Mesenteric fat pad (tissue), 1 donor: ENCODE measurements around the gene ZNF655. TPM values are rescaled to one million over a fixed set of nuclear protein-coding genes. Genes with fewer than 3 reads are reported as not detected.
"Not testable (repeated sequence)": the region's sequence is repeated elsewhere in the genome, so short reads cannot be mapped to it uniquely, and the experiment has no call there.

Experiments
- DNase-seq: peaks from one replicate; pipeline ENCODE4 v3.0.0-alpha.2; 2020; ENCODE audit warnings: low spot score
- long read RNA-seq: library from polyadenylated mRNA; unstranded; transcript quantifications from one replicate; pipeline ENCODE4 v2.0.0, GENCODE V29; 2020
- total RNA-seq: library from RNA; stranded (reverse); fragmentation: NEBNext Ultra II Directional; extraction: Animal tissue kit (Norgen Biotek cat#: 25700); gene quantifications from one replicate; pipeline ENCODE4 v1.2.1, GENCODE V29; 2021
- donor health status: DM: yes; HTN: yes; CAD: no.

The ZNF655 gene, protein sequence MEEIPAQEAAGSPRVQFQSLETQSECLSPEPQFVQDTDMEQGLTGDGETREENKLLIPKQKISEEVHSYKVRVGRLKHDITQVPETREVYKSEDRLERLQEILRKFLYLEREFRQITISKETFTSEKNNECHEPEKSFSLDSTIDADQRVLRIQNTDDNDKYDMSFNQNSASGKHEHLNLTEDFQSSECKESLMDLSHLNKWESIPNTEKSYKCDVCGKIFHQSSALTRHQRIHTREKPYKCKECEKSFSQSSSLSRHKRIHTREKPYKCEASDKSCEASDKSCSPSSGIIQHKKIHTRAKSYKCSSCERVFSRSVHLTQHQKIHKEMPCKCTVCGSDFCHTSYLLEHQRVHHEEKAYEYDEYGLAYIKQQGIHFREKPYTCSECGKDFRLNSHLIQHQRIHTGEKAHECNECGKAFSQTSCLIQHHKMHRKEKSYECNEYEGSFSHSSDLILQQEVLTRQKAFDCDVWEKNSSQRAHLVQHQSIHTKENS
- total RNA-seq, result 78.2 TPM
- long read RNA-seq, transcript ZNF655-202 (5 exons, 1,601 nt), result major isoform, 28 of 72 reads
- long read RNA-seq, transcript ZNF655-219 (4 exons, 1,979 nt), result minor isoform, 8 of 72 reads
- long read RNA-seq, transcript ZNF655-203 (3 exons, 1,370 nt), result minor isoform, 6 of 72 reads
- long read RNA-seq, partial matches to known transcripts, result 6 of 72 reads
- long read RNA-seq, other reads (novel, unspliced or antisense), result 16 of 72 reads

- DNase-seq, result peak; percentile 95
These were observed at the start of gene ZNF655 for GRCh38 chr7:99558306-99559174. ZNF655 (plus strand) TSS chr7:99558642; CDS start chr7:99560560, 1,918 bp downstream.

- no peak for DNase-seq
These were observed 44.4 kb upstream of the ZNF655 start for GRCh38 chr7:99514050-99514449.

DNA sequence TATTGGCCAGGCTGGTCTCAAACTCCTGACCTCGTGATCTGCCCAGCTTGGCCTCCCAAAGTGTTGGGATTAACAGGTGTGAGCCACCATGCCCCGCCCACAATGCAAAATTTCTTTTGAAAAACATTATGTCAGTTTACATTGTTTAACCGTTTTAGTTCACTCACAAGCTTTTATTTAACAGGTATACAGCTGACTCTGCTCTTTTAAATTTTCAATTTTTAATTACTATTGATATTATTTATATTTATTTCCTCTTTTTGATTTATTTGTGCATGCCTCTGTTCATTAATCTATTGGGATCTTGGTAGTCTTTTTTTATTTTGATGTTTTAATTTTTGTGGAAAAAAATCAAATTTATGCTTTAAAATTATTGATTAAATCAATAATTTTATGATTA is 37.0 kb upstream of the ZNF655 start:
- no peak for DNase-seq

- no peak for DNase-seq
These were observed 32.6 kb upstream of the ZNF655 start for GRCh38 chr7:99525713-99526440.

DNA sequence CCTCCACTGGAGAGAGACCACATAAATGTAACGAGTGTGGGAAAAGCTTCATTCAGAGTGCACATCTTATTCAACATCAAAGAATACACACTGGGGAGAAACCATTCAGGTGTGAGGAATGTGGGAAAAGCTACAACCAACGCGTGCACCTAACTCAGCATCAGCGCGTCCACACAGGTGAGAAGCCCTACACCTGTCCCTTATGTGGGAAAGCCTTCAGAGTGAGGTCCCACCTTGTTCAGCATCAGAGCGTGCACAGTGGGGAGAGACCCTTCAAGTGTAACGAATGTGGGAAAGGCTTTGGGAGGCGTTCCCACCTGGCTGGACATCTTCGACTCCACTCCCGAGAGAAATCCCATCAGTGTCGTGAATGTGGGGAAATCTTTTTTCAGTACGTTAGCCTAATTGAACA is 27.1 kb upstream of the ZNF655 start:
- DNase-seq, result peak; percentile 41

GRCh38 chr7:99535667-99536066 is 22.8 kb upstream of the ZNF655 start:
- DNase-seq, result no peak

DNA sequence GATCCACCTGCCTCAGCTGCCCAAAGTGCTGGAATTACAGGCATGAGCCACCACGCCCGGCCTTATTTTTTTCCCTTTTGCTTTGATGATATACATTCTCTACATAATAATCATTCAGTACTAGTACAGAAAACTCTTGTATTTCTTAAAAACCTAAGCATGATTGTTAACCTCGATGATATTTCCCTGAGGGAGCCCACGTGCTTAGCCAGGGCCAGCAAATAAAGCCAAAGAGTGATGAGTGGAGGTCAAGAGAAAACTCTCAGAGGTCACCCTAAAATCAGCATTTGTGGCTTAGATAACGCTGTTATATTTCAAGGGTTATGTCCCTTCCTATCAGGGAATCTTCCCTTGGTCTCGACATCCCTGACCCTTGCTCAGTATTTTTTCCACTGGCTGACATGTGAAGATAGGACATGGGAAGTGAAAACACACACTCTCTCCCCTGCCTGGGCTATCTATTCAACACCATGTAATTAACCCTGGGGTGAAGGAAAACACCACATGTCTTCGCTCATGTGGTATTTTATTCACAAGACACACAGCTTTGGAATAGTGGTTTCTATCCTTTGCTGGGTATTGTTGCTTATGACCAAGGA is 19.1 kb upstream of the ZNF655 start:
- DNase-seq, result no peak

- no peak for DNase-seq
These were observed 17.9 kb upstream of the ZNF655 start for GRCh38 chr7:99540542-99540941.

- no peak for DNase-seq
These were observed 17.2 kb upstream of the ZNF655 start for GRCh38 chr7:99541212-99541611.

DNA sequence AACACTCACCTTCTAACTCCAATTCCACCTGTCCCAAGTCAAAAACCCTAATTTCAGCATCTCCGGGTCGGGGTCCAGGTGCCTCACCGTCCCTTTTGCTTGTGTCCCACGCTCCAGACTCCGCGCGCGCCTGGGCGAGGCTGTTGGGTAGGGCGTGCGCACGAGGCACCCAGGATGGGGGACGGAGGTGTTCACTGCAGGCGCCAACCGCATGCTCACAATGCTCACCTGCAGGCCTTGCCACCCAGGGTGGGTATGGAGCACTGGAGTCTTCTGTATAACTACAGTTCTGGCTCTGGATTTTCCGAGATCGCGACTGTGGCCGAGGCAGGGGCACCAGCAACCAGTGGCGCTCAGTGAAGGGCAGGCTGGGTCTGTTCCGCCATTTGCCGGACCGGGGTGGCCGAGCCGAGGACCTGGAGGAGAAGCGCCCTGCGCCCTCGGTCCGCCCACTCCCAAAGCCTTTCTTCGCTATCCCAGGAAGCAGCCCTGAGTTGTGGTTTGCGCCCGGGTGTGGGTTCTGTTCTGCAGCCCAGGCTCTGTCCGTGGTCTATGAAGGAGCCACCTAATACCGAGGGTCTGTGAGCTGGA is 15.3 kb upstream of the ZNF655 start:
- DNase-seq, result no peak

- DNase-seq, result no peak
These were observed 14.5 kb upstream of the ZNF655 start for GRCh38 chr7:99543916-99544315.

GRCh38 chr7:99545308-99545707 is 13.1 kb upstream of the ZNF655 start:
- DNase-seq, result not testable (repeated sequence)

GRCh38 chr7:99549545-99549944 is 8.9 kb upstream of the ZNF655 start:
- DNase-seq, result not testable (repeated sequence)

DNA sequence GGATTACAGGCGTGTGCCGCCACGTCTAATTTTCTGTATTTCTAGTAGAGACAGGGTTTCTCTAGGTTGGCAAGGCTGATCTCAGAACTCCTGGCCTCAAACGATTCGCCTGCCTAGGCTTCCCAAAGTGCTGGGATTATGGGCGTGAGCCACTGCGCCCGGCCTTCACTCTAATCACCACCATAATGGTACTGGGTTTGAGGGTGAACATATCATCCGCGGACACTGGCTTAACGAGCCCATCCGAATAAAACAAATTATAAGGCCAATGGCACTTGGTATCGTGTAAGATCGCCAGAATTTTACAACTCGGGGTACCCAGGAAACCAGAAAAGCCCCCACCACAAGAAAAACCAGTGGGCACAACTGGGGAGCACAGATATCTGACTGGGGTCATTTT is 7.1 kb upstream of the ZNF655 start:
- no peak for DNase-seq

- DNase-seq, result peak; percentile 95
These were observed 6.5 kb upstream of the ZNF655 start, which contains the start of gene FAM200A for GRCh38 chr7:99551767-99552463. FAM200A (minus strand) TSS chr7:99552114; CDS start chr7:99548407, 3,707 bp downstream.

- DNase-seq, result no peak
These were observed 5.4 kb upstream of the ZNF655 start for GRCh38 chr7:99553039-99553438.

GRCh38 chr7:99554939-99555338 is 3.5 kb upstream of the ZNF655 start:
- no peak for DNase-seq

GRCh38 chr7:99557196-99557607 is 1.2 kb upstream of the ZNF655 start:
- no peak for DNase-seq

DNA sequence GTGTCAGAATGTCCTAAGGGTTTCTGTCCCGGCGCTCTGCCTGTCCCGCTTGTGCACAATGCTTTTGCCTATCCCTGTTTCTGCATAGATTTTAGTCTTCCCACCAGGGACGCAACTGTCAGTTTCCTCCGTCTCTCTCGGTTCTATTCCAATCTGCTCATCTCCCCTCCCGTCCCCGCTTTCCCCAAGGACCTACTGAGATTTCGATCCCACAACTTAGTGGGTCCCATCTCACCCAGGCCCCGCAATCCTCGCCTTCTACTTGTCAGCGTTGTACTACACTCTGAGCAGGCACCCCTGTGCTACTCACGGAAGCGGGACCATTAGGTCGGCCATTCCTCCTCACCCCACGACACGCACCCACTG is 519 bp upstream of the ZNF655 start:
- DNase-seq, result no peak
